GM19372 (cell line): Measurements from ENCODE around the gene CYP11A1.
"Not testable (repeated sequence)": the region's sequence is repeated elsewhere in the genome, so short reads cannot be mapped to it uniquely, and the experiment has no call there.

Experiments
- ATAC-seq: cut with Tn5 transposase; IDR thresholded peaks from one replicate; pipeline ENCODE4 v1.9.1; 2021; ENCODE audit warnings: mild to moderate bottlenecking, low read depth, moderate library complexity; ENCODE audit not compliant: unreplicated experiment

Gene CYP11A1

GRCh38 chr15:74400915-74401757 is 33.7 kb upstream of the CYP11A1 start:
- no peak for ATAC-seq

GRCh38 chr15:74400313-74400860 is 32.9 kb upstream of the CYP11A1 start:
- ATAC-seq, result no peak

DNA sequence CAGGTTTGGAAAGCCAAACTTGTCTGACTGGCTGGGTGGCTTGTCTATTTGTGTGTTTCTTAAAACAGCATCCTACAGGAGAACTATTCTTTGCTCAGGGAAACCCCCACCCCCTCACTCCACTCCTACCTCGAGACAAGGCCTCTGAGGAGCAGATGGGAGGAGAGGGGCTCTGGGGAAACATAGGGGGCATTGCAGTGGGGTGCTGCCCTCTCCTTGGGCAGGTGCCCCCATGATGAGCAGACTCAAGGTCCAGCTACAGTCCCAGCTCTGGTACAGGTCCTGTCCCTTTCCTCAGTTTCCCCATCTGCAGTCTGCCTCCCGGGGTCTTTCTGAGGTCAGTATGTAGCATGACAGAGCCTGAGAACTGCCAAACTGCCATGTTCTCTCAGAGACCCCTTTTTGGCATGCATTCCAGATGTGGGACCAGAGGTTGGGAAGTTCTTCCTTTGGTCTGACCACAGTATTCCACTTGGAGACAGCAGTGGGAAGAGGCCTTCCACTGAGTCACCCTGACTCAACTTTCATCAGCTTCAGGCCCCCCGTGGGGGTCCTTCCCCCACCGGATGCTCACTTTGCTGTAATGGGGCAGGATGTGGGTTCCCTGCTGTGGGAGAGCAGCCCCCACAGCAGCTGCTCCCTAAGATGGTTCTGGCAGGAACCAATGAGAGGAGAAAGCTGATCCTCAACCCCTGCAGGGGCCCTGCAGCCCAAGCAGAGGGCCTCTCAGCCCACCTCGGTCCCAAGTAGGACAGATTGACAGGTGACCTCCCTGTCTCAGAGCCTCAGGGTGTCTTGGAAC is 32.3 kb upstream of the CYP11A1 start:
- ATAC-seq, result no peak

DNA sequence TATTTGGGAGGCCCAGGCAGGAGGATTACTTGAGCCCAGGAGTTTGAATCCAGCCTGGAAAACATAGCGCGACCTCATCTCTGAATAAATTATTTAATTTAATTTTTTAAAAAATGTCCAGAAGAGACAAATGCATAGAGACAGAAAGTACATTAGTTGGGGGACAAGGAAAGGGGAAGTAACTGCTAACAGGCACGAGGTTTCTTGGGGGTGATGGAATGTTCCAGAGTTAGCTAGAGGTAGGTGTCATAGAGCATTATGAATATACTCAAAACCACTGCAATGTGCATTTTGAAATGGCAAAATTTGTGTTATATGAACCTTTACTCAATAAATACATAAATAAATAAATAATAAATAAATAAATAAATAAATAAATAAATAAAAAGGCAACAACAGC is 31.7 kb upstream of the CYP11A1 start:
- no peak for ATAC-seq

- no peak for ATAC-seq
Measured at GRCh38 chr15:74398183-74398582, 30.7 kb upstream of the CYP11A1 start.

DNA sequence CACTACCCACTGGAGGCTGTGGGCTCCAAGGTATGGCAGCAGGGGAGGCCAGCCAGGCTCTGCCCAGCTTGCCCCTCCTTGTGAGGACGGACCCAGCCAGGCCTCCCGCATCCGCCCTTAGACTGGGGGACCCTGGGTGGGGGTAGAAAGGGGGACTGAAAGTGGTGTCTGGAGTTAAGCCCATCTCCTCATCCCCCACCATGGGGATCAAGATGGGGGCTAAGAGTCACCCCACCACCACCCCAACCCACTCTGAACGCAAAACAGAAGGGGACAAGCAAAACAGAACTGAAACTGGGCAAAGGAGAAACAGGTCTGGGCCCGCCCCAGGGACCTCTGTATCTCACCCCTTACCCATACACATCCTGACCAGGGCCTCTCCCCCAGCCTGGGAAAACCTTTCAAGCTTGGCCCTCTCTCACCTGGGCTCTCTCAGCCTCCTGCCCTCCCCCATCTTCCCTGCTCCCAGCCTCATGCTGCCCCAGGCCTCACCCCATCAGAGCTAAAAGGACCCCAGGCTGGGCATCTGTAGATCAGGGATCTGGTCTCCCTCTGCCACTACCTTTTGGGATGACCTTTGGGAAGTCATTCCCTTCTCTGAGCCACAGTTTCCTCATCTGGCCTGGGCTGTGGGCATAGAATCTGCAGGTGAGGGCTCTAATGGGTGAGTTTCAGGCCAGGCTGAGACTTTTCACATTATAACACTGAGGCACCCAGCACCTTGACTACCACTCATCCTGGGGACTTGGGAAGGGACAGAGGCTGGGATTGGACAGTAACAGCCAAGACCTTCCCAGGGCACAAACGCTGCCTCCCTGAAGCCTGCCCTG is 30.0 kb upstream of the CYP11A1 start:
- ATAC-seq, result no peak

GRCh38 chr15:74396445-74397238 is 29.2 kb upstream of the CYP11A1 start:
- ATAC-seq, result no peak

DNA sequence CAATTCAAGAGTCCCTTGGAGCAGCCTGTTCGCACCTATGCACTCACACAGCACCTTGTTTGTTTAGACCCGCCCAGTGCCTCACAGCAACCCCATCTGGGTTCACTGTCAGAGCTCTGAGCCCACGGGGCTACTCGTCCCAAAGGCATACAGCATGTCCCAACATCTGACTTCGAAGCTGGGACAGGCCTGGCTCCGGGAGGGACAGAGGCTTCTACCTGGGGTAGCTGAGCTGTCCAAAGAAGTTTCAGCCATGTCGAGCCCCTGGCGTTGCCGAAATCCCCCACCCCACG is 28.6 kb upstream of the CYP11A1 start:
- ATAC-seq, result no peak

DNA sequence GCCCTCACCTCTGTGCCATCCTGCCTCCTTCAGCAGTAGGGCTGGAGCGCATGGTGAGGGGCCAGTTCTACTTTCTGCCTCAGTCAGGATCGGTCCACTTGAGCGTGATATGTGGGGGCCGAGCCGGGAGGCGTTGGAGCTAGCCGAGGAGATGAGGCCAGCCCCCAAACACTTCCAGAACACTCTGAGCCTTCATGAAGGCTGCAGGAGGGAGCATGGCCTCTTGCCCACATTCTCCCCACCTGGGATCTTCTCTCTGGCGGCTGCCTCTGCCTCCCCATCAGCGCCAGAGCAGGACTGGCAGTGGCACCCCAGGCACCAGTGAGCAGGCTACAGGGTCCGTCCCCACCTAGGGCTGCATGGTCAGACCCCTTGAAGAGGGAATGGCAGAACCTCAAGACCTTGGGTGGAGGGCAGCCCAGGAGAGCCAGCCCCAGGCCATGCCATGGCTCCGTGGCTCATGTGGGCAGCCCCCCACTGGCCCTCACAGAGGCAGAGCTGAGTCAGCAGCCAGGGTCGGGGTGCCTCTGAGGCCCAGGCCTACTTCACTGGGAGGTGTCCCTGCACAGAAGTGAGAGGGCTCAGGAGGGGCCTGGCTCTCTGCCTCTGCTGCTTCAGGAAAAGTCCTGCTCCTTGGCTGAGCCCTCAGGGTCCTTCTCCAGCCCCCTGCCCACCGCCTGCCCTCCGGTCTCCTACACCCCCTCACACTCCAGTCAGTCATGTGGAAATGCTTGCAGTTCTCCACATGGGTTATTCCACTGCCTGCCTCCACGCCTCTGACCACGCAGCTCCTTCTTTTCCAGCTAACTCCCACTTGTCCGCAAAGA is 28.1 kb upstream of the CYP11A1 start:
- no peak for ATAC-seq

- no peak for ATAC-seq
Measured at GRCh38 chr15:74394090-74394846, 26.8 kb upstream of the CYP11A1 start.

DNA sequence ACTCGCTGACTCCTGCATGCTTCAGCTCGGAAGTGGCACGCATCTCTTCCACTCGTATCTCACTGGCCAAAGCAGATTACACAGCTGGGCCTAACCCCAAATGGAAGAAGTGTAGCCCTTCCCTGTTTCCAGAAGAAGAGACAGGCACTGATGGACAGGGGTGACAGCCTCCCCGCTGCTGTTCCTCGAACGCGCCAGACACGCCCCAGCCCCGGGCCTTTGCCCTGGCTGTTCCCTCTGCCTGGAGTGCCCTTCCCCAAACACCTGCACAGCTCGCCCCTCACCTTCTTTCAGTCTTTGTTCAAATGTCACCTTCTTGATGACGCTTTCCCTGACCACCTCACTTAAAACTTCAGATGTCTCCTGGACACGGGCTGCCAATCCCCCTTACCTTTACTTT is 26.0 kb upstream of the CYP11A1 start:
- no peak for ATAC-seq

- no peak for ATAC-seq
Measured at GRCh38 chr15:74392902-74393301, 25.5 kb upstream of the CYP11A1 start.

DNA sequence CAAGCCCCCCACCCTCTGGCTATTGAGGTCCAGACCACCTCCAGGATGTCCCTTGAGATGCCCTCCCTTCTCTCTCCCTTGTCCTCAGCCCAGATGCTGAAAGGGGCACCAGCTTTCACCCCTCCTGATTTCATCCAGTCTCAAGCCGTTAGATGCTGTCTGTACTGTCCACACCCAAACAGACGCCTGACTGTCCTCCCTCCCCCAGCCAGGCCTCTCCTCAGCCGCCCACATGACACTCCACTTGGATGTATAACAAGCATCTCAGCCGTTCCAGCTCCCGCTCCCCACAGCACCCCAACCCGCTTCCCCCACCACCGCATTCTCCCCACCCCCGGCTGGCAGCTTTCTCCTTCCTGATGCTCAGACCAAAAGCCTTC is 25.0 kb upstream of the CYP11A1 start:
- ATAC-seq, result no peak

GRCh38 chr15:74391582-74392450 is 24.4 kb upstream of the CYP11A1 start:
- no peak for ATAC-seq

GRCh38 chr15:74390647-74391288 is 23.3 kb upstream of the CYP11A1 start:
- ATAC-seq, result no peak

DNA sequence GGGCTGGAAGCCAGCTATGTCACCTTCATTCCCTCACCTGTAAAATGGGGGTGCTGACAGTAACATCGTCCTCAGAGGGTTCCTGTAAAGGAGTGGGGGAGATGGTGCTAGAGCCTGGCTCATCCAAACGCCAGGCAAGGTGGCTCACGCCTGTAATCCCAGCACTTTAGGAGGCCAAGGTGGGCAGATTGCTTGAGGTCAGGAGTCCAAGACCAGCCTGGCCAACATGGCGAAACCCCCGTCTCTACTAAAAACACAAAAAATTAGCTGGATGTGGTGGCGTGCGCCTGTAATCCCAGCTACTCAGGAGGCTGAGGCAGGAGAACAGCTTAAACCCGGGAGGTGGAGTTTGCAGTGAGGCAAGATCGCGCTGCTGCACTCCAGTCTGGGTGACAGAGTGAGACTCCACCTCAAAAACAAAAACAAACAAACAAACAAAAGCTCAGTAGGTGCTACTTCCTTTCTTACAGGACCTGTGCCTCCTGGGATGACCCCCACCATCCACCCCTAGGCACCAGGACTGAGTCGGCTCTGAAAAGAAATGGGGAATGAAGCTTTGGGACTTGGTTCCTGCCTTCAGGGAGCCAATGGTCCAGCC is 22.7 kb upstream of the CYP11A1 start:
- not testable (repeated sequence) for ATAC-seq
